HG03460 (cell line): ENCODE results near the gene FTCDNL1.

Experiments
- ATAC-seq: cut with Tn5 transposase; IDR thresholded peaks from one replicate; pipeline ENCODE4 v1.9.1; 2021; ENCODE audit not compliant: unreplicated experiment

Gene FTCDNL1

DNA sequence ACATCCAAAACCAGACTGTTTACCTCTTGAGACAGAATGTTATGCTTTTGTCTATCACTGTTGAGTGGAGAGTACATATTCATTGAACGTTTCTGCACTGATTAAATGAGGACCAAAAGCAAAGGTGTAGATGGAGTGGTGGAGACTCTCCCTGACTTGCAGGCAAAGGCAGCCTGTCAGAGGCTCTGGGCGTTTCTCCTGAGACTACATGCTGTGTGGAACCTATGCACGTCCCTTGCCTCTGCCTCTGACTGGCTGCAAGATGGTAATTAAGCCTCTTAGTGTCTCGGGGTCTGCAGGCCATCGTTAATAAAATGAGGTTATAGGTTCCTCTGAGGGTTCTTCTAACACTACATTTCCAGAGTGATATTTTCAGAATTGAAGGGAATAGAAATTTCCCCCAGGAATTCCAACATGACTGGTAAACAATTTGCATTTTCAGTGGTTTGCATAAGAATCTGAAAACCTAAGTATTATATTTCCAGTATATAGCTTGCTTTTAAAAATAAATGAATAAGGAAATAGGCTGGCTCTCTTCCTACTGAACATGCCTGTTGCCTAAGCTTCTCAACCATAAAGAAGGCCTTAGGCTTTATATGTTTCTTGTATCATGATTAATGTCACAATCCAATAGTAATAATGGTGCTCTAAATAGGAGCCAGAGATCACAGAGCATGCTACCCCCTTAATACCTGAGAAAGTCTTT lies 107.4 kb downstream of the FTCDNL1 start:
- ATAC-seq: no peak

DNA sequence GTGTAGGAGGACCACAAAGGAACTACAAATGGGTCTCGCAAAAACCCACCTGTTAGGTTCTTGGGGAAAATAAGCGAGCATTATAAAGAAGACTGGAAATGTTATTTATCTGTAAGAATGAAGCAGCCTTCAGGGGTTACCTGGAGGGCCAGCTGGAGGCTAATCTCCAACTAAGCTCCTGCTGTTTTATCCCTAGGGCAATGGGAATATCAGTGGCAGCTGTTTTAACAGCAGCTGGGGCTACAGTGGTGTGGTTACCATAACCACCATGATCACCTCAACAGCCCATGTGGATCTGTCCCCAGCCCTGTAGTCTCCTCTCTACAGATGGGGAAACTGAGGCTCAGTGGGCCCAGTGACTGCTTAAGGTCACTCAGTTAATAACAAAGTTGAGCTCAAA lies 108.1 kb downstream of the FTCDNL1 start:
- ATAC-seq: no peak

DNA sequence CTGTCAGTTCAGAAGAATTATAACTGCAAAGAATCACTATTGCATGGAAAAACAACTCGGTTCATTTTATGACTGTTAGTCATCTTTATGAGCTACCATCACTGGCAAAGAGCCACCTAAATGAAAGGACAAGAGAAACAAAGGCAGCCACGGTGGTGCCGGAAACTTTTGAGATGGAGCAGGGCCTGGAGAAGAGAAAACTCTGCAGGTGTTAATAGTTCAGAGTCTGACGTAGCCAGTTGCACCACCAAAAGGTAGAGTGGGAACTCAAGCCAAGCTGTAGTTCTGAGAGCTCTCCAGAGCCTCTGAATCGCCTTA lies 110.9 kb downstream of the FTCDNL1 start:
- no peak for ATAC-seq

DNA sequence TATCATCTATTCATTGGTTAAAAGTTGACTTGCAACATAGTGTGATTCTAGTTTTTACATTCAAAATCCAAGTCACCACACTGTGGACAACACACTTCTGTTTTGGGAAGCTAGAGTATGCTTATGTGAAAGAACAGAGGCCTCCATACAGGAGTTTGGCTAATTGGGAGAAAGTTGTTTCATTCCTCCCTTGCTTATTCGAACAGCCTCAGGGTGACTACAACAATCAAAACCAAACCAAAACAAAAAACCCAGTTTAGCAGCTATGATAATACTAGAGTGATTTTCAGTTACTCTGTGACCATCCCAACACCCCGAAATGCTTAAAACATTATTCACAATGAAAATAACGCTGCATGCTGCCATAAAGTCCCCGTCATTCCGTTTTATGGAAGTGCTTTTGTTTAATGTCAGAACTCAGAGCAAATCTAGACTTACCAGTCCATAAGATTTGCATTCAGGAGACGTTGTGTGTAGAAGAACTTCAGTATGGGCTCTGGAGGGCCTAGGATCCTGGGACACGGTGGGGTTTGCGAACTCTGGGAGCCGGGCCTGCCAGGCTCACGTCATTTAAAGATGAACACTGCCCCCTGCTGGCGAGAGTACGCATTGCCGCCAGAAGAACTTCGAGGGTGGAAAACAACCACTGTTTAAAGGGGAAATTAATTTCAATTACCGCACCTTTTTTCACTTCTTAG lies 111.4 kb downstream of the FTCDNL1 start:
- ATAC-seq: no peak

DNA sequence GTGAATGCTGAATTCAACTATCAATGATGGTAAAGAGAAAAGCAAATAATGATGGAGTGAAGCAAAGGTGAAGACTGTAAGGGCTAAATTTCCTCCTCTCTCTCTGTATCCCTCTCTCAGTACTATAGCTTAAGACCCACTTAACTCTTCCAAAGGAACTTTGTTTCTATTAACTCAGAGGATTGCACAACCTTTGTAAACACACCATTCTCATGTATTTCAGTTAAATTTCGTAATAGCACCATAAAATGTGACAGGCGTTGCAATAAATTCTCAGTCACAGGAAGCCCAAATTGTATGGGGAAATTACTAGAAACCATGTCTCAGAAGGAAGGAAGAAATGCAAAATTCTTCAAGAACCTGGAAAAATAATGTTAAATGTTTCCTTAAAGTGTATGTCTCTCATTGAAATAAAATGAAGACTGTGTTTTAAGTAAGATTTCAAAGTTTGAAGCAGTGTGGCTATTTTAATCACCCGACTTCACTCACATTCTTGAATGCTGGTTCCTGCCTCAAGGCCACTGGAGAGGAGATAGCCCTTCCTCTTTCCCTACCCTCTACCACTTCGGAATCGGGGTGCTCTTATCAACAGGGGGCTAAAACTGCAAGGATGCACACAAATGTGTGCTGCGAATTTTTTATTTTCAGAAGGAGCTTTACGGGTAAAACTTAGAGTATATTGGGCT lies 112.1 kb downstream of the FTCDNL1 start:
- no peak for ATAC-seq

DNA sequence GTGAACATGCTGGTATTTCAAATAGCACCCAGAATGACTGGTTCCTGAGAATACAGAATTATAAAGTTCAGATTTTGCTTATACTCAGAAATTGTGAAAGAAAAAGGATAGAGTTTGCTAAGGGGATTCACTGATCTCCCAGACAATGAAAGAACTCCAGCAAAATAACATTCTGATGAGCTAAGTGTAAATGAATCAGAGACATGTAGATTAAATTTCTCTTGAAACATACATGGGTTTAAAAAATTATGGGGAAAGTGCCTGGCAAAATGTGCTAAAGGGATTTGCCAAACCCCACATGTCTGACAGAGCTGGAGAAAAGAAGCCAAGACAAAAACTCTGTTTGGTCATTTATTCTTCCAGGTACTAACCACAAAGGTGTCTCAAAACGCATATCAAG lies 116.3 kb downstream of the FTCDNL1 start:
- ATAC-seq: no peak

DNA sequence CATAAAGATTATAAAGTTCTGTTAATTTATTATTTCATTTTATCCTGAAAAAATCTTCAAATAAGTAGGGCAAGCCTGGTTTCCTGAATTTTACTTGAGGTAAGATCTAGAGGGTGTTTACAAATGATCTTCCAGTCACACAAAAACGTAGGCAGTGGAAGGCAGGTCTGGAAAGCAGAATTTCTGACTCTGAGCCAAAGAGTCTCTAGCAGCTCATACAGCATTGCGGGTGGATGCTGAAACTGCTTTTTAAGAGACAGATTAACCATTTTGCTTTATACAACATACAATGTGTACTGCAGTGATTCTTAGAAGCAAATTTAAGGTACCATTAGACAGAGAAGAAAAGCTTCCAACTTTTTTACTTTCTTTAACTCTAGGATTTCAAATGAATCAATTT lies 117.0 kb downstream of the FTCDNL1 start:
- ATAC-seq: no peak

DNA sequence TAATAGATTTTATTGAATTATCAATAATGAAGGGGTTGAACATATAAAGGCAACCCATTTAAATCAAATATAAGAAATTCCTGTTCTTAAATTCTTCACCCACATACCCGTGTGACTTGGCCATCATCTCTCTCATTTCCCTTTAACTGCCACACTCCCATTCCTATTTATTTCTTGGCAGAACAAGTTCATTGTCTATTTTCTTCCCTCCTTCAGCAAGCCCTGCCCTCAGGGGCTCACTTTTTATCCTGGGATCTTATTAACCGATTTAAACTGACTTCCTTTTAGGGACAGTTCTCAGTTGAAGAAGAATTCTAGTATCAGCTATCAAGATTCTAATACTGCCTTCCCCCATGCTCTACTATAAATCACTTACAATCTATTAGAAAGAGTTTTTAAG lies 123.2 kb downstream of the FTCDNL1 start:
- ATAC-seq: no peak

DNA sequence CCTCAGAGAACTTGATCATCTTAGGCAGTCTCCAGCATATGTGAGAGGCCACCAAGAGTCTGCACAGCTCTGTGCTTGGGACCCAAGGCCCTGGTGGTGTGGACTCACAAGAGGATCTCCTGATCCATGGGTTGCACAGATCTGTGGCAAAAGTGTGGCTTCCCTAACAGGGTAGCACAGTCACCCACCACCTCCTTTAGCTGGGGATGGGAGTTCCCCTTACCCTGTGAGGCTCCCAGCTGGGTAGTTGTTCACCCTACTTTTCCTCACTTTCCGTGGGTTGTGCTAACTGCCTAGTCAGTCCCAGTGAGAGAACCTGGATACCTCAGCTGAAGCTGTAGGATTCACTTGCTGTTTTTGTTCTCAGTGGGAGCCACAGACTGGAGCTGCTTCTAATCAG lies 123.7 kb downstream of the FTCDNL1 start:
- no peak for ATAC-seq

DNA sequence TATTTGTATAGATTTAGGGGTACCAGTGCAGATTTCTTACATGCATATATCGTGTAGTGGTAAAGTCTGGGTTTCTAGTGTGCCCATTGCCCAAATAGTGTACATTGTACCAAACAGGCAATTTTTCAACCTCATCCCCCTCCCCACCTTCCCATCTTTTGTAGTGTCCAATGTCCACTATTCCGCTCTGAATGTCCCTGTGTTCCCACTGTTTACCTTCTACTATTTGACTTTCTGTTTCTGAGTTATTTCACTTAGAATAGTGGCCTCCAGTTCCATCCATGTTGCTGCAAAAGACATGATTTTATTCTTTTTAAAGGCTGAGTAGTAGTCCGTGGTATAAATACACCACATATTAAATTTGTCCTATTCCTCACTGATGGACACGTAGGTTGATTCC lies 132.9 kb downstream of the FTCDNL1 start:
- ATAC-seq: no peak

DNA sequence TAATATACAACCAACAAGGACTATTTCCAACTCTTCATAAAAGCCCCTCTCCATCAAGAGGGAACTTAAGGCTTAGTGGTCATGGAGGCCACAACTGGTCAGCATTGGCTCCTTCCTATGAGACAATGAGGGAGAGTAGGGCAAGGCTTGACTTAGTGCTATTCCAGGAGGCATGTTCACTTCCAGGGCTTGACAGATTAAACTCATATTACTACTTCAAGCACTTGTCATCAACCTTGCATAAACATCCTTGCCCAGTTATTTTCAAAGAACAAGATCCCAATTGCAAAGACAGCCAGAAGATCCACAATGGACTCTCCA lies 133.4 kb downstream of the FTCDNL1 start:
- no peak for ATAC-seq

DNA sequence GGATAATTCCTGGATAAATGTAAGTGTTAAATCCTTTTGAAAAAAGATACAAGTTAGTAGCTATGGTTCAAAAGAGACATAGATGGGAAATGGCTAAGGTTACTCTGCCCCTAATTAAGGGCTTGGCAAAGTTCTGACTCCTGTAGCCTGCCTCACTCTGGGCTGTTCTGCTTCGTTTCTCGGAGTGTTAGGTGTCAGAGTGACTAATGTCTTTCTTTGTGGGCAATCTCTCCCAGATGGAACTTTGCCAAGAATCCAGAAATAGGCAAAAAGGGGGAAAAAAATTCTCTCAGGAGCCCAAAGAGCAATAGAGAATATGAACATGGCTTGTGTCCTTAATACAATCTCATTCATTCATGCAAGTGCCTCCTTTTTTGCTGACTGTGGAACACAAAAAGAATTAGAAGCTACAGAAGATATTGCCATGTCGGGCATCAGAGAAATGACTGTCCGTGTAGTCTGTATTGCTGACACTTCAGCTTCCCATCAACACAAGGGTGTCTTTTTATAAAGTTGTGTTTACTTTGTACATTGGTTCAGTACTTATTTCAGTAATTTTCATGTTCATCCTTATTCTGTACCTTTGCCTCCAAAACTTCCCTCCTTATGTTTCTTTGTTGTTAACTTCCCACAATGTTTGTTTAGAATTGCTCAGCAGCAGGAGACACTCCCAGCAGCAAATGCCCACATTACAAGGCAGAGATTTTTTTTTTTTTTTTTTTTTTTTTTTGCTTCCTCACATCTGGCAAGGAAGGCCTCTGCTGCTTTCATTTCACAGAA lies 134.0 kb downstream of the FTCDNL1 start:
- no peak for ATAC-seq

DNA sequence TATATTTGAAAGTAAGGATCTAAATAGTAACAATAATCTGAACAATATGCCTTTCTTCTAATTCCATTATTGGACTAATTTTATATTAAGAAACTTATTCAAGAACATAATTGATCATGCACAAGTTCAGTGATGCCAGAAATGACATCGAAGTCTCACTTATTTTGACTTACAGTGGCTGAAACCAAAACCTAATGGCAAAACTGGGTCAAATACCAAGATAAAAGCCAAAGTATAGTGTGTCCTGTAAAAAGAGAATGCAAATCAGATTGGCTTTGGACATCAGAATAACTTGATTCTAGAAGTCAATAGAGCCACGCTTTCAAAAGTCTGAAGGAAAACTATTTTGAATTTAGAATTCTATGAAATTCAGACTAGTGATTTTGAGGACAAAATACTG lies 137.2 kb downstream of the FTCDNL1 start:
- ATAC-seq: no peak

DNA sequence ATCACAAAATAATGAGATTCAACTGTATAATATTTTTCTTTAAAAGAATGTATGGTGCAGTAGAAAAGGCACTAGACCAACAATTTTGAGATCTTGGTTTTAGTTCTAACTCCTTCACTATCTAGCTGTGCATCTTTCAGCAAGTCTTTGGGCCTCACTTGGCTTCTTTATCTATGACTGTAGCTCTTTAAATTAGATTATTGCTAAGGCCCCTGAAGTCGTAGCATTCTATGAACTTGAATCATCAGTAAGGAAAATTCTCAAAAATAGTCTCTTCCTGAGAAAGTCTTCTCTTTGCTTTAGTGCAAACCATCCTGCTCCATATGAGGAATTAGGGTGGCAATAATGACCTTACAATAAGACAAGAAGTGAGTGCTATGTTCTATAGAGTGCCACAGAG lies 140.4 kb downstream of the FTCDNL1 start:
- ATAC-seq: no peak
